NT2/D1 (cell line): Measurements from ENCODE around the gene PPFIBP1.

Experiments used
- SUZ12 ChIP-seq: IDR thresholded peaks from 2 replicates; pipeline ENCODE4 v1.6.1; 2011; ENCODE audit not compliant: insufficient read length, insufficient read depth; ENCODE audit errors: extremely low read depth
- YY1 ChIP-seq: IDR thresholded peaks from 2 replicates; pipeline ENCODE4 v1.6.1; 2011; ENCODE audit not compliant: insufficient read length, insufficient read depth
- ZNF274 ChIP-seq: IDR thresholded peaks from 2 replicates; pipeline ENCODE4 v1.6.1; 2011; ENCODE audit warnings: mild to moderate bottlenecking, low read depth, low read length

DNA sequence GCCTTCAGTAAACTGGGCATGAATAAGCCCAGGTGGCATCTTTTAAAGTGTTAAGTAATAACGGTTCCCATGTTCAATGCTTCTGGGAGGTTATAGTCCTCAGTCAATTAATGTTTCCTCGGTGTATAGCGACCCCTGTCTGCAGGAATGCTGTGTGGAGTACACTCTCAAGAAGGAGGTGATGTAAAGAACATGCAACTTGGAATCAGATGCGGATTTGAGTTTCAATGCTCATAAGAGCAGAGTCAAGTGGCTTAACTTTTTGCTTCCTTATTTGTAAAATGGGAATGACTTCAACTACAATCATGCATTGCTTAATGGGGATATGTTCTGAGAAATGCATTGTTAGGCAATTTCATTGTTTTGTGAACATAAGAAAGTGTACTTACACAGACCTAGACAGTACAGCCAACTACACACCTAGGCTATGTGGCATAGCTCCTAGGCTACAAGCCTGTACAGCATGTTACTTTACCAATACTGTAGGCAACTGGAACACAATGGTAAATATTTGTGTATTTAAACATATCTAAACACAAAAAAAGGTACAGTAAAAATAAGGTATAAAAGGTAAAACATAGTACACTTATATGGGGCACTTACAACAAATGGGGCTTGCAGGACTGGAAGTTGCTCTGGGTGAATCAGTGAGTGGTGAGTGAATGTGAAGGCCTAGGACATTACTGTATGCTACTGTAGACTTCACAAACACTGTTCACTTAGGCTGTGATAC lies 179.9 kb downstream of the PPFIBP1 start:
- no peak for TF ChIP-seq ZNF274
- no peak for TF ChIP-seq YY1
- TF ChIP-seq SUZ12: no peak
